ENCODE data around the gene IFNL2.
A peak's percentile ranks its signal among the peaks of the same experiment; 100 is the strongest.
"Not testable (repeated sequence)": the region's sequence is repeated elsewhere in the genome, so short reads cannot be mapped to it uniquely, and the experiment has no call there.

Gene IFNL2

GRCh38 chr19:39243741-39244140 is 24.5 kb upstream of the IFNL2 start:
- H3K27ac ChIP-seq (ENCODE audit: low read depth, low read length); H3K4me1 ChIP-seq (ENCODE audit: insufficient read depth, low read length); H3K4me3 ChIP-seq (ENCODE audit: low read length); H3K9ac ChIP-seq (ENCODE audit: low read depth, low read length); H3K36me3 ChIP-seq (ENCODE audit: insufficient read depth, low read length); H3K9me3 ChIP-seq (ENCODE audit: insufficient read depth, low read depth, low read length): not testable (repeated sequence)
- peaks cover 40% of the 10 kb centered on the region for H3K27me3 ChIP-seq (ENCODE audit: insufficient read depth, low read length)
- 90% methylated on average over 12 of the region's 13 CpGs for WGBS

- WGBS, result 82% methylated on average over 9 of the region's 12 CpGs
- H3K27ac ChIP-seq (ENCODE audit: low read depth, low read length); H3K9me3 ChIP-seq (ENCODE audit: insufficient read depth, low read depth, low read length); H3K9ac ChIP-seq (ENCODE audit: low read depth, low read length); H3K4me3 ChIP-seq (ENCODE audit: low read length); H3K4me1 ChIP-seq (ENCODE audit: insufficient read depth, low read length); H3K36me3 ChIP-seq (ENCODE audit: insufficient read depth, low read length): not testable (repeated sequence)
- peaks cover 42% of the 10 kb centered on the region for H3K27me3 ChIP-seq (ENCODE audit: insufficient read depth, low read length)
Measured at GRCh38 chr19:39244410-39245100, 23.6 kb upstream of the IFNL2 start, which contains the start of gene IFNL3. Gene IFNL3, minus strand, starts transcription at chr19:39245006. Its CDS starts 39 bp downstream, at chr19:39244967.

- peaks cover 42% of the 10 kb centered on the region for H3K27me3 ChIP-seq (ENCODE audit: insufficient read depth, low read length)
- not testable (repeated sequence) for H3K27ac ChIP-seq (ENCODE audit: low read depth, low read length); H3K4me3 ChIP-seq (ENCODE audit: low read length); H3K9me3 ChIP-seq (ENCODE audit: insufficient read depth, low read depth, low read length); H3K36me3 ChIP-seq (ENCODE audit: insufficient read depth, low read length); H3K9ac ChIP-seq (ENCODE audit: low read depth, low read length); H3K4me1 ChIP-seq (ENCODE audit: insufficient read depth, low read length)
- WGBS, result no CpG with 5 or more reads among the region's 1 CpG
Measured at GRCh38 chr19:39245166-39245565, 23.0 kb upstream of the IFNL2 start.

- WGBS, result 17% methylated on average over 42 of the region's 42 CpGs
- Histone ChIP-seq H3K36me3 (ENCODE audit: insufficient read depth, low read length) (no peaks in the 10 kb centered on the region), H3K27me3 (ENCODE audit: insufficient read depth, low read length) (peaks cover 50% of the 10 kb centered on the region), H3K4me1 (ENCODE audit: insufficient read depth, low read length) (no peaks in the 10 kb centered on the region; the same call in 1 of the 2 replicates), H3K9me3 (ENCODE audit: insufficient read depth, low read depth, low read length) (no peaks in the 10 kb centered on the region), H3K9ac (ENCODE audit: low read depth, low read length) (no peak overlapping the region; the same call in 1 of the 2 replicates), H3K4me3 (ENCODE audit: low read length) (peak overlapping the region; percentile 40), H3K27ac (ENCODE audit: low read depth, low read length) (no peak overlapping the region)
Measured at GRCh38 chr19:39246951-39247669, 21.1 kb upstream of the IFNL2 start.

GRCh38 chr19:39247701-39248664 is 20.2 kb upstream of the IFNL2 start:
- Histone ChIP-seq H3K36me3 (ENCODE audit: insufficient read depth, low read length) (no peaks in the 10 kb centered on the region), H3K9ac (ENCODE audit: low read depth, low read length) (no peak overlapping the region; the same call in 1 of the 2 replicates), H3K4me1 (ENCODE audit: insufficient read depth, low read length) (no peaks in the 10 kb centered on the region; the same call in 1 of the 2 replicates), H3K4me3 (ENCODE audit: low read length) (peak overlapping the region; percentile 40), H3K27ac (ENCODE audit: low read depth, low read length) (no peak overlapping the region), H3K9me3 (ENCODE audit: insufficient read depth, low read depth, low read length) (no peaks in the 10 kb centered on the region), H3K27me3 (ENCODE audit: insufficient read depth, low read length) (peaks cover 56% of the 10 kb centered on the region)
- 21% methylated on average over 92 of the region's 92 CpGs for WGBS

GRCh38 chr19:39248806-39249205 is 19.4 kb upstream of the IFNL2 start, which contains the start of gene IFNL4:
Gene IFNL4, minus strand, starts transcription at chr19:39248856.
- 70% methylated on average over 13 of the region's 13 CpGs for WGBS

GRCh38 chr19:39251081-39251480 is 17.1 kb upstream of the IFNL2 start:
- no peaks in the 10 kb centered on the region for H3K9me3 ChIP-seq (ENCODE audit: insufficient read depth, low read depth, low read length)
- H3K4me1 ChIP-seq (ENCODE audit: insufficient read depth, low read length), result no peaks in the 10 kb centered on the region; the same call in 1 of the 2 replicates
- no peak overlapping the region for H3K27ac ChIP-seq (ENCODE audit: low read depth, low read length)

More at GRCh38 chr19:39248806-39249205, 19.4 kb upstream of the IFNL2 start, which contains the start of gene IFNL4:
- no peak within 1 kb of the TSS for H3K27ac ChIP-seq (ENCODE audit: low read depth, low read length)
- H3K27me3 ChIP-seq (ENCODE audit: insufficient read depth, low read length), result peaks cover 56% of the 10 kb centered on the region
- no peaks in the 10 kb centered on the region for H3K36me3 ChIP-seq (ENCODE audit: insufficient read depth, low read length)
- no peak within 1 kb of the TSS; the same call in 1 of the 2 replicates for H3K9ac ChIP-seq (ENCODE audit: low read depth, low read length)
- H3K4me1 ChIP-seq (ENCODE audit: insufficient read depth, low read length), result no peaks in the 10 kb centered on the region; the same call in 1 of the 2 replicates
- H3K4me3 ChIP-seq (ENCODE audit: low read length), result peak within 1 kb of the TSS; percentile 40
- no peaks in the 10 kb centered on the region for H3K9me3 ChIP-seq (ENCODE audit: insufficient read depth, low read depth, low read length)

GRCh38 chr19:39251846-39252245 is 16.4 kb upstream of the IFNL2 start:
- Histone ChIP-seq H3K9me3 (ENCODE audit: insufficient read depth, low read depth, low read length) (no peaks in the 10 kb centered on the region), H3K9ac (ENCODE audit: low read depth, low read length) (no peak overlapping the region), H3K27ac (ENCODE audit: low read depth, low read length) (no peak overlapping the region), H3K4me1 (ENCODE audit: insufficient read depth, low read length) (no peaks in the 10 kb centered on the region; the same call in 1 of the 2 replicates), H3K4me3 (ENCODE audit: low read length) (no peak overlapping the region), H3K36me3 (ENCODE audit: insufficient read depth, low read length) (no peaks in the 10 kb centered on the region), H3K27me3 (ENCODE audit: insufficient read depth, low read length) (peaks cover 63% of the 10 kb centered on the region)
- 82% methylated on average over 3 of the region's 3 CpGs for WGBS

More at GRCh38 chr19:39251081-39251480, 17.1 kb upstream of the IFNL2 start:
- no peaks in the 10 kb centered on the region for H3K36me3 ChIP-seq (ENCODE audit: insufficient read depth, low read length)
- 80% methylated on average over 5 of the region's 5 CpGs for WGBS
- H3K27me3 ChIP-seq (ENCODE audit: insufficient read depth, low read length), result peaks cover 68% of the 10 kb centered on the region
- H3K9ac ChIP-seq (ENCODE audit: low read depth, low read length), result no peak overlapping the region
- H3K4me3 ChIP-seq (ENCODE audit: low read length), result no peak overlapping the region

- H3K27me3 ChIP-seq (ENCODE audit: insufficient read depth, low read length), result peaks cover 57% of the 10 kb centered on the region
- WGBS, result 75% methylated on average over 3 of the region's 3 CpGs
- H3K27ac ChIP-seq (ENCODE audit: low read depth, low read length), result no peak overlapping the region
- no peaks in the 10 kb centered on the region for H3K4me1 ChIP-seq (ENCODE audit: insufficient read depth, low read length)
- no peaks in the 10 kb centered on the region for H3K9me3 ChIP-seq (ENCODE audit: insufficient read depth, low read depth, low read length)
- H3K36me3 ChIP-seq (ENCODE audit: insufficient read depth, low read length), result no peaks in the 10 kb centered on the region
- H3K4me3 ChIP-seq (ENCODE audit: low read length), result no peak overlapping the region
- H3K9ac ChIP-seq (ENCODE audit: low read depth, low read length), result no peak overlapping the region
Measured at GRCh38 chr19:39252458-39252857, 15.7 kb upstream of the IFNL2 start.

GRCh38 chr19:39253374-39254149 is 14.6 kb upstream of the IFNL2 start:
- no peak overlapping the region for H3K9ac ChIP-seq (ENCODE audit: low read depth, low read length)
- H3K27me3 ChIP-seq (ENCODE audit: insufficient read depth, low read length), result peaks cover 46% of the 10 kb centered on the region
- no peaks in the 10 kb centered on the region for H3K36me3 ChIP-seq (ENCODE audit: insufficient read depth, low read length)
- WGBS, result 79% methylated on average over 6 of the region's 8 CpGs
- H3K27ac ChIP-seq (ENCODE audit: low read depth, low read length), result no peak overlapping the region
- no peaks in the 10 kb centered on the region for H3K9me3 ChIP-seq (ENCODE audit: insufficient read depth, low read depth, low read length)
- no peak overlapping the region for H3K4me3 ChIP-seq (ENCODE audit: low read length)
- no peaks in the 10 kb centered on the region for H3K4me1 ChIP-seq (ENCODE audit: insufficient read depth, low read length)
